ENCODE results near the gene BTBD9. TPM values are rescaled to one million over a fixed set of nuclear protein-coding genes. Genes with fewer than 3 reads are reported as not detected.
A peak's percentile ranks its signal among the peaks of the same experiment; 100 is the strongest.

Gene BTBD9
- polyA plus RNA-seq, 1 donor from 2014 or later: 15.2 TPM

- peak overlapping the region in 1 of 4 donors; percentile 28 for H3K4me3 Mint-ChIP-seq
- H3K9me3 Mint-ChIP-seq: peaks cover 0 to 2% (median 0%) of the 10 kb centered on the region in 3 donors
- H3K27me3 Mint-ChIP-seq: no peaks in the 10 kb centered on the region
- H3K27ac Mint-ChIP-seq: peak overlapping the region in 1 of 3 donors; percentile 65
- H3K4me1 Mint-ChIP-seq: peaks cover 0 to 8% (median 0%) of the 10 kb centered on the region in 3 donors
- peaks cover 6% of the 10 kb centered on the region for H3K36me3 Mint-ChIP-seq
Measured at GRCh38 chr6:38153076-38153797, 486.5 kb downstream of the BTBD9 start.

GRCh38 chr6:38152620-38153019, 487.1 kb downstream of the BTBD9 start:
- Mint-ChIP-seq H3K9me3 (no peaks in the 10 kb centered on the region), H3K36me3 (peaks cover 6% of the 10 kb centered on the region), H3K4me3 (no peak overlapping the region), H3K4me1 (peaks cover 0 to 8% (median 0%) of the 10 kb centered on the region in 3 donors), H3K27ac (peak overlapping the region in 1 of 3 donors; percentile 32), H3K27me3 (no peaks in the 10 kb centered on the region)

GRCh38 chr6:38151580-38152500, 487.9 kb downstream of the BTBD9 start:
- peaks cover 0 to 8% (median 0%) of the 10 kb centered on the region in 3 donors for H3K4me1 Mint-ChIP-seq
- peaks cover 6% of the 10 kb centered on the region for H3K36me3 Mint-ChIP-seq
- H3K4me3 Mint-ChIP-seq: no peak overlapping the region
- no peaks in the 10 kb centered on the region for H3K9me3 Mint-ChIP-seq
- H3K27ac Mint-ChIP-seq: no peak overlapping the region
- H3K27me3 Mint-ChIP-seq: no peaks in the 10 kb centered on the region

- Mint-ChIP-seq H3K4me3 (peak overlapping the region in 1 of 4 donors; percentile 11), H3K27ac (no peak overlapping the region), H3K36me3 (peaks cover 3% of the 10 kb centered on the region), H3K27me3 (no peaks in the 10 kb centered on the region), H3K4me1 (peaks cover 0 to 6% (median 0%) of the 10 kb centered on the region in 3 donors), H3K9me3 (no peaks in the 10 kb centered on the region)
Measured at GRCh38 chr6:38150681-38151296, 488.9 kb downstream of the BTBD9 start.

GRCh38 chr6:38150021-38150420, 489.7 kb downstream of the BTBD9 start:
- no peaks in the 10 kb centered on the region for H3K9me3 Mint-ChIP-seq
- H3K4me3 Mint-ChIP-seq: no peak overlapping the region
- H3K27ac Mint-ChIP-seq: peak overlapping the region in 1 of 3 donors; percentile 53
- peaks cover 0 to 6% (median 0%) of the 10 kb centered on the region in 3 donors for H3K4me1 Mint-ChIP-seq
- H3K27me3 Mint-ChIP-seq: no peaks in the 10 kb centered on the region
- no peaks in the 10 kb centered on the region for H3K36me3 Mint-ChIP-seq

GRCh38 chr6:38149531-38149930, 490.2 kb downstream of the BTBD9 start:
- H3K4me1 Mint-ChIP-seq: peaks cover 0 to 6% (median 0%) of the 10 kb centered on the region in 3 donors
- H3K4me3 Mint-ChIP-seq: no peak overlapping the region
- H3K27ac Mint-ChIP-seq: peak overlapping the region in 1 of 3 donors; percentile 9
- no peaks in the 10 kb centered on the region for H3K27me3 Mint-ChIP-seq
- no peaks in the 10 kb centered on the region for H3K9me3 Mint-ChIP-seq
- no peaks in the 10 kb centered on the region for H3K36me3 Mint-ChIP-seq

GRCh38 chr6:38148606-38149005, 491.1 kb downstream of the BTBD9 start:
- H3K4me3 Mint-ChIP-seq: peak overlapping the region in 1 of 4 donors; percentile 12
- H3K27ac Mint-ChIP-seq: peak overlapping the region in 1 of 3 donors; percentile 67
- no peaks in the 10 kb centered on the region for H3K9me3 Mint-ChIP-seq
- H3K27me3 Mint-ChIP-seq: no peaks in the 10 kb centered on the region
- H3K4me1 Mint-ChIP-seq: peaks cover 0 to 6% (median 0%) of the 10 kb centered on the region in 3 donors
- H3K36me3 Mint-ChIP-seq: no peaks in the 10 kb centered on the region

GRCh38 chr6:38146734-38147027, 493.0 kb downstream of the BTBD9 start:
- Mint-ChIP-seq H3K27me3 (no peaks in the 10 kb centered on the region), H3K4me1 (peaks cover 0 to 7% (median 0%) of the 10 kb centered on the region in 3 donors), H3K4me3 (peak overlapping the region in 1 of 4 donors; percentile 46), H3K9me3 (no peaks in the 10 kb centered on the region), H3K27ac (peak overlapping the region in 1 of 3 donors; percentile 13), H3K36me3 (no peaks in the 10 kb centered on the region)

- peaks cover 0 to 7% (median 0%) of the 10 kb centered on the region in 3 donors for H3K4me1 Mint-ChIP-seq
- H3K27ac Mint-ChIP-seq: peak overlapping the region in 1 of 3 donors; percentile 13
- H3K36me3 Mint-ChIP-seq: peaks cover 1% of the 10 kb centered on the region
Measured at GRCh38 chr6:38146021-38146733, 493.6 kb downstream of the BTBD9 start.

GRCh38 chr6:38144365-38144945, 495.3 kb downstream of the BTBD9 start:
- Mint-ChIP-seq H3K27ac (no peak overlapping the region), H3K27me3 (no peaks in the 10 kb centered on the region), H3K36me3 (peaks cover 3% of the 10 kb centered on the region), H3K4me1 (peaks cover 0 to 8% (median 0%) of the 10 kb centered on the region in 3 donors), H3K9me3 (no peaks in the 10 kb centered on the region), H3K4me3 (no peak overlapping the region)

More at GRCh38 chr6:38146021-38146733, 493.6 kb downstream of the BTBD9 start:
- H3K4me3 Mint-ChIP-seq: peak overlapping the region in 1 of 4 donors; percentile 46
- no peaks in the 10 kb centered on the region for H3K9me3 Mint-ChIP-seq
- no peaks in the 10 kb centered on the region for H3K27me3 Mint-ChIP-seq

- Mint-ChIP-seq H3K27ac (no peak overlapping the region), H3K4me3 (no peak overlapping the region), H3K9me3 (no peaks in the 10 kb centered on the region), H3K36me3 (peaks cover 8% of the 10 kb centered on the region), H3K27me3 (no peaks in the 10 kb centered on the region), H3K4me1 (peaks cover 0 to 5% (median 0%) of the 10 kb centered on the region in 3 donors)
Measured at GRCh38 chr6:38143191-38144150, 496.3 kb downstream of the BTBD9 start.

- H3K27me3 Mint-ChIP-seq: no peaks in the 10 kb centered on the region
- H3K4me1 Mint-ChIP-seq: peaks cover 0 to 5% (median 0%) of the 10 kb centered on the region in 3 donors
- peaks cover 8% of the 10 kb centered on the region for H3K36me3 Mint-ChIP-seq
- no peaks in the 10 kb centered on the region for H3K9me3 Mint-ChIP-seq
- no peak overlapping the region for H3K27ac Mint-ChIP-seq
- no peak overlapping the region for H3K4me3 Mint-ChIP-seq
Measured at GRCh38 chr6:38142178-38142902, 497.4 kb downstream of the BTBD9 start.

- Mint-ChIP-seq H3K36me3 (peaks cover 8% of the 10 kb centered on the region), H3K9me3 (no peaks in the 10 kb centered on the region), H3K4me1 (peaks cover 0 to 7% (median 0%) of the 10 kb centered on the region in 3 donors), H3K27ac (peak overlapping the region in 1 of 3 donors; percentile 29), H3K27me3 (no peaks in the 10 kb centered on the region), H3K4me3 (no peak overlapping the region)
Measured at GRCh38 chr6:38141716-38142115, 498.0 kb downstream of the BTBD9 start.

Data from IgD-negative memory B cell (primary cell).